H1 (cell line): Measurements from ENCODE around the gene TMEM196. TPM values are rescaled to one million over a fixed set of nuclear protein-coding genes. Genes with fewer than 3 reads are reported as not detected.

Source experiments
- CHD2 ChIP-seq: IDR thresholded peaks from 2 replicates; pipeline ENCODE4 v1.6.1; 2012; ENCODE audit warnings: low read length, improper control_type of control experiment
- EZH2 ChIP-seq: fragments of 200-600 bp; sonication (generic); IDR thresholded peaks from 2 replicates; pipeline ENCODE4 v1.7.1; 2012; ENCODE audit warnings: low read depth, mild to moderate bottlenecking, moderate library complexity, low read length, inconsistent platforms; ENCODE audit not compliant: severe bottlenecking
- GABPA ChIP-seq: IDR thresholded peaks from 2 replicates; pipeline ENCODE4 v1.6.1; 2011; ENCODE audit warnings: mild to moderate bottlenecking, low read length, moderate library complexity, borderline replicate concordance; ENCODE audit not compliant: insufficient read depth
- HDAC6 ChIP-seq: IDR thresholded peaks from one replicate; pipeline ENCODE4 v1.7.1; 2012; ENCODE audit warnings: low read depth, mild to moderate bottlenecking, inconsistent platforms, low read length, moderate library complexity
- TAF7 ChIP-seq: optimal IDR thresholded peaks from 2 replicates; pipeline ENCODE3; 2011; ENCODE audit warnings: low read depth, mild to moderate bottlenecking, inconsistent platforms, low read length, moderate library complexity, borderline replicate concordance
- polyA plus RNA-seq, 7 experiments: library from polyadenylated mRNA; depleted of rRNA in 3 of 7; stranded (reverse) in 5 of 7; unstranded in 2 of 7; fragments of >200 nt in 5 of 7; fragments of 200-250 nt in 2 of 7; gene quantifications; 1 replicate in 5 of 7; 2 replicates in 1 of 7; 4 replicates in 1 of 7; pipeline versions ENCODE4 v1.2.1 to v1.2.3, GENCODE V29; 2011 to 2013; ENCODE audit warnings: missing spikeins in 2 of 7, mixed read lengths in 2 of 7
- total RNA-seq: library from RNA; stranded (reverse); fragmentation: NEBNext Ultra II Directional; extraction: Animal tissue kit (Norgen Biotek cat#: 25700); gene quantifications from 2 replicates; pipeline ENCODE4 v1.2.1, GENCODE V29; 2021

Gene TMEM196
- total and polyA plus RNA-seq, 2 of the 8 experiments (the other 6 are each of a cell fraction or from before 2014, with no cell fraction given): 0.06 to 0.07 TPM

- peak; percentile 36 for TF ChIP-seq EZH2
- TF ChIP-seq GABPA: no peak
- no peak for TF ChIP-seq HDAC6
- peak; percentile 35 for TF ChIP-seq TAF7
- TF ChIP-seq CHD2: no peak
- TF ChIP-seq, all 59 proteins: peak for 6
These were observed 1.1 kb downstream of the TMEM196 start (continued) for GRCh38 chr7:19772306-19772705.
